Panc1 (cell line): ENCODE results near the gene TLDC2.

Experiments used
- CTCF ChIP-seq: fragments of 450-650 bp; IDR thresholded peaks from 2 replicates; pipeline ENCODE4 v1.5.1; 2017; ENCODE audit warnings: mild to moderate bottlenecking
- POLR2AphosphoS5 ChIP-seq: IDR thresholded peaks from 2 replicates; pipeline ENCODE4 v1.6.1; 2012; ENCODE audit warnings: mild to moderate bottlenecking, low read depth, low read length, moderate library complexity
- REST ChIP-seq, 2 experiments: IDR thresholded peaks; 2 replicates each; pipeline ENCODE4 v1.6.1; 2011 to 2012; ENCODE audit warnings: low read depth in 2 of 2, control low read depth in 1 of 2, low read length in 1 of 2, mild to moderate bottlenecking in 1 of 2, moderate library complexity in 1 of 2; ENCODE audit not compliant: insufficient read depth in 1 of 2
- SIN3A ChIP-seq: IDR thresholded peaks from 2 replicates; pipeline ENCODE4 v1.6.1; 2012; ENCODE audit warnings: low read depth, mild to moderate bottlenecking, low read length, moderate library complexity, borderline replicate concordance; ENCODE audit not compliant: insufficient read depth

GRCh38 chr20:36927704-36928103 is 51.8 kb downstream of the TLDC2 start:
- TF ChIP-seq POLR2AphosphoS5 (no peak), CTCF (no peak), REST (IDR thresholded peaks at IDR 0.05; ENCODE audit: insufficient read depth in 1 of 2, low read depth in 2 of 2, low read length in 1 of 2) (no peak), SIN3A (no peak)
